PFSK-1 (cell line): ENCODE results near the gene AGPAT4.

Experiments
- POLR2AphosphoS5 ChIP-seq: IDR thresholded peaks from 2 replicates; pipeline ENCODE4 v1.6.1; 2012; ENCODE audit warnings: low read depth, mild to moderate bottlenecking, control low read depth, low read length, moderate library complexity
- REST ChIP-seq, 2 experiments: IDR thresholded peaks; 2 replicates each; pipeline versions ENCODE4 v1.6.1 to v1.8.0; 2011 to 2012; ENCODE audit warnings: low read depth in 2 of 2, low read length in 2 of 2, control low read depth in 1 of 2, inconsistent platforms in 1 of 2, mild to moderate bottlenecking in 1 of 2, moderate library complexity in 1 of 2; ENCODE audit not compliant: insufficient read depth in 1 of 2
- TAF1 ChIP-seq: IDR thresholded peaks from 2 replicates; pipeline ENCODE4 v1.6.1; 2012; ENCODE audit warnings: low read length, control low read depth, borderline replicate concordance; ENCODE audit not compliant: insufficient read depth

- TF ChIP-seq POLR2AphosphoS5 (no peak), TAF1 (no peak), REST (IDR thresholded peaks at IDR 0.05; ENCODE audit: insufficient read depth in 1 of 2, low read depth in 2 of 2, low read length in 2 of 2) (no peak)
Observed at GRCh38 chr6:161111261-161111660, 162.6 kb downstream of the AGPAT4 start.
